ENCODE data around the gene KCNK1.
"Not testable (repeated sequence)": the region's sequence is repeated elsewhere in the genome, so short reads cannot be mapped to it uniquely, and the experiment has no call there.

The KCNK1 gene

GRCh38 chr1:233673261-233673946, 59.5 kb downstream of the KCNK1 start:
- Histone ChIP-seq H3K36me3 (ENCODE audit: insufficient read depth, low read length) (peaks cover 15% of the 10 kb centered on the region; the same call in 1 of the 2 replicates), H3K9ac (ENCODE audit: low read depth, low read length) (no peak overlapping the region), H3K9me3 (ENCODE audit: control insufficient read depth, insufficient read depth, low read length) (peaks cover 11% of the 10 kb centered on the region), H3K4me1 (ENCODE audit: insufficient read depth, low read length) (peaks cover 4% of the 10 kb centered on the region; the same call in 1 of the 2 replicates)

DNA sequence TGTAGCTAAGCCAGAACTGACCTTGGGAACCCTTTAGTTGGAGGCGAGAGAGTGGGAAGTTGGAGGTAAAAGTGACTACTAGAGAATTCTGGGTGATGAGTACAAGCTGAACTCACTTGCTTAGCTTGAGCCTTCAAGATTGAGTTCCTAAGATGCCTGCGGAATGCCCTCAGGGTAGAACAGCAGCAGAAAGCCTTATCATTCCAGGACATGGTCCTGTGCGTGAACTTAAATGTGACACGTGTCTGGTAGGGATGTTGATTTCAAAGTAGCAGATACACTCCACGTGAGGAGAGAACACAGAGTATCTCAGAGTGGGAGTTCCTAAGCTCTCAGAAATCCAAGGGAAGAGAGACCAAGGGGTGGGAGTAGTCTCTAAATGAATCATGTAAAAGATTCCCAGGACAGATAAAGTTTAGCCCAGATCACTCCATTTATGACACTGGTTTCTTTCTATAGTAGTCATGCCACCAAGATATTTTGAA, 60.1 kb downstream of the KCNK1 start:
- H3K36me3 ChIP-seq (ENCODE audit: insufficient read depth, low read length): peaks cover 15% of the 10 kb centered on the region; the same call in 1 of the 2 replicates
- no peak overlapping the region for H3K9ac ChIP-seq (ENCODE audit: low read depth, low read length)
- H3K4me1 ChIP-seq (ENCODE audit: insufficient read depth, low read length): peaks cover 4% of the 10 kb centered on the region; the same call in 1 of the 2 replicates
- peaks cover 11% of the 10 kb centered on the region for H3K9me3 ChIP-seq (ENCODE audit: control insufficient read depth, insufficient read depth, low read length)

DNA sequence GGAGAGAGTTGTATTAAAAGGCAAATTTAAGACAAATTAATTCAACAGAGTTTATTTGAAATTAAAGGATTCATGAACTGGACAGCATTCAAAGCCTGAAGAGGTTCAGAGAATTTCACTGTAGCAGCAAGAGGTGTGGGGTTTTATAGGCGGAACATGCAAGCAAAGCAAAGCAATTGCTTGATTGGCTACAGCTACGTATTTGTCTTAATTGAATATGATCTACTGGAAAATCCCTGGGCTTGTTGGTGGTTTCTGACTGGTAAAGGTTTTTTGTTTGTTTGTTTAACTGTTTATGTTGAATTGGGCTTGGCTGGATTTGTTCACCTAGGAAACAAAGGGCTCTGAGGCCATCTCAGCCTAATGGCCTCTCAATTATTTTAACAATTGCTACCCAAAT, 61.5 kb downstream of the KCNK1 start:
- H3K9me3 ChIP-seq (ENCODE audit: control insufficient read depth, insufficient read depth, low read length): peaks cover 11% of the 10 kb centered on the region
- no peak overlapping the region for H3K9ac ChIP-seq (ENCODE audit: low read depth, low read length)
- peaks cover 4% of the 10 kb centered on the region; the same call in 1 of the 2 replicates for H3K4me1 ChIP-seq (ENCODE audit: insufficient read depth, low read length)
- peaks cover 15% of the 10 kb centered on the region; the same call in 1 of the 2 replicates for H3K36me3 ChIP-seq (ENCODE audit: insufficient read depth, low read length)

- H3K4me1 ChIP-seq (ENCODE audit: insufficient read depth, low read length): peaks cover 4% of the 10 kb centered on the region; the same call in 1 of the 2 replicates
- peaks cover 11% of the 10 kb centered on the region for H3K9me3 ChIP-seq (ENCODE audit: control insufficient read depth, insufficient read depth, low read length)
- no peak overlapping the region for H3K9ac ChIP-seq (ENCODE audit: low read depth, low read length)
- peaks cover 15% of the 10 kb centered on the region; the same call in 1 of the 2 replicates for H3K36me3 ChIP-seq (ENCODE audit: insufficient read depth, low read length)
These were observed 62.0 kb downstream of the KCNK1 start for GRCh38 chr1:233675893-233676292.

GRCh38 chr1:233677690-233678354, 63.9 kb downstream of the KCNK1 start:
- peaks cover 6% of the 10 kb centered on the region; the same call in 1 of the 2 replicates for H3K4me1 ChIP-seq (ENCODE audit: insufficient read depth, low read length)
- peaks cover 15% of the 10 kb centered on the region; the same call in 1 of the 2 replicates for H3K36me3 ChIP-seq (ENCODE audit: insufficient read depth, low read length)
- peaks cover 11% of the 10 kb centered on the region for H3K9me3 ChIP-seq (ENCODE audit: control insufficient read depth, insufficient read depth, low read length)
- no peak overlapping the region for H3K9ac ChIP-seq (ENCODE audit: low read depth, low read length)

DNA sequence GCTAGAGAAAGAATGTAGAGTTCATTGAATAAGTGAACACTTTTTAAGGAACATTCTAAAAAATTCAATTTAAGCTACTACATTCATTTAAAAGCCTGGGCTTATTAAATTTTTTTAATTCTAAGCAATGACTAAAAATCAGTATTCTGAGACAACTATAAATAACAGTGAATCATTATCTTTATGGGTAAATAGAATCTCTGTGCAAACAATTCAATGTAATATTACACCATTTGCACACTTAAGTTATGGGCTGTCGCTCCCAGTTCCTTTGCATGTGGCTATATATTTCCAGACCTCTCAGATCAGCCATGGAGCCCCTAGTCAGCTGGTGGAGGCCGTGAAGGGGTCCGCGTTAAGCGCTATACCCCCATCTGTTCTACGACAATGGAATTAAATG, 65.1 kb downstream of the KCNK1 start:
- Histone ChIP-seq H3K9ac (ENCODE audit: low read depth, low read length) (no peak overlapping the region), H3K4me1 (ENCODE audit: insufficient read depth, low read length) (peaks cover 12% of the 10 kb centered on the region; the same call in 1 of the 2 replicates), H3K36me3 (ENCODE audit: insufficient read depth, low read length) (peaks cover 10% of the 10 kb centered on the region; the same call in 1 of the 2 replicates), H3K9me3 (ENCODE audit: control insufficient read depth, insufficient read depth, low read length) (peaks cover 11% of the 10 kb centered on the region)

DNA sequence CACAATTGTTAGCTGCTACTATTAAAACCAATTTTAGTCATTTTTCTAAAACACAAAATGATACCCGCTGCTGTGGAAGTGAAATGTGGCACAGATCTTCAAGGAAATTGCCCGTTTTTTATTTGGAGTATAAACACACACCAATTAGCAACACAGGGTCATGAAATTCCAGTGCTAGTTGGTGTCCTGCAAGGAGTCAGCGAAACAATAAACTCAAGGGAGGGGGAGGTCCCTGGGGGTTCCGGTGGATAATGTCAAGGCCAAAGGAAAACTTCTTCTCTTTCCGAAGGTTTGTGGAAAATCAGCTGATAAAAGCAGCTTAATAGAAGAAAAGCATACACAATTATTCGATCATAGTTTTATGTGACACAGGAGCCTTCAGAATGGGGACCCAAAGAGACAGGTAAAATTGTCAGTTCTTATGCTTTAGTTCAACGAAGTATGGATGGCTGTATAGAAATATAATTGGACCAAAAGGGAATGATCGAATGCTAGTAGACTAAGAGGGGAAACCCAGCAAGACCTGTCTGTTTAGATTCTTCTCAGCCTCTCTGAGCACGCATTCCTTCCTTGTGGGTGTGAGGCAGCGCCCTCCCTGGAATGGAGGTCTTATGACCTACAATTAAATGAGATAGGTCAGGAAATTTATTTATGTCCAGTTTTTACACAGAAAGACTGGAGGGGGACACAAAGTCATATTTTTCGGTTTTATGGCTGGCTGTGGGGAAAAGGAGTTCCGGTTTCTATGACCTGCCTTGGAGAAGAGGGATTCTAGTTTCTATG, 65.9 kb downstream of the KCNK1 start:
- peaks cover 10% of the 10 kb centered on the region; the same call in 1 of the 2 replicates for H3K36me3 ChIP-seq (ENCODE audit: insufficient read depth, low read length)
- peaks cover 12% of the 10 kb centered on the region; the same call in 1 of the 2 replicates for H3K4me1 ChIP-seq (ENCODE audit: insufficient read depth, low read length)
- H3K9me3 ChIP-seq (ENCODE audit: control insufficient read depth, insufficient read depth, low read length): peaks cover 11% of the 10 kb centered on the region
- no peak overlapping the region for H3K9ac ChIP-seq (ENCODE audit: low read depth, low read length)

GRCh38 chr1:233681285-233681684, 67.4 kb downstream of the KCNK1 start:
- peaks cover 5% of the 10 kb centered on the region for H3K9me3 ChIP-seq (ENCODE audit: control insufficient read depth, insufficient read depth, low read length)
- peaks cover 10% of the 10 kb centered on the region; the same call in 1 of the 2 replicates for H3K36me3 ChIP-seq (ENCODE audit: insufficient read depth, low read length)
- H3K4me1 ChIP-seq (ENCODE audit: insufficient read depth, low read length): peaks cover 12% of the 10 kb centered on the region; the same call in 1 of the 2 replicates
- H3K9ac ChIP-seq (ENCODE audit: low read depth, low read length): no peak overlapping the region

GRCh38 chr1:233686653-233687052, 72.7 kb downstream of the KCNK1 start:
- peaks cover 23% of the 10 kb centered on the region; the same call in 1 of the 2 replicates for H3K4me1 ChIP-seq (ENCODE audit: insufficient read depth, low read length)
- H3K36me3 ChIP-seq (ENCODE audit: insufficient read depth, low read length); H3K9ac ChIP-seq (ENCODE audit: low read depth, low read length); H3K9me3 ChIP-seq (ENCODE audit: control insufficient read depth, insufficient read depth, low read length): not testable (repeated sequence)

GRCh38 chr1:233689017-233689747, 75.3 kb downstream of the KCNK1 start:
- peaks cover 15% of the 10 kb centered on the region; the same call in 1 of the 2 replicates for H3K4me1 ChIP-seq (ENCODE audit: insufficient read depth, low read length)
- H3K36me3 ChIP-seq (ENCODE audit: insufficient read depth, low read length): no peaks in the 10 kb centered on the region
- no peak overlapping the region for H3K9ac ChIP-seq (ENCODE audit: low read depth, low read length)
- no peaks in the 10 kb centered on the region for H3K9me3 ChIP-seq (ENCODE audit: control insufficient read depth, insufficient read depth, low read length)

- Histone ChIP-seq H3K36me3 (ENCODE audit: insufficient read depth, low read length) (no peaks in the 10 kb centered on the region), H3K9ac (ENCODE audit: low read depth, low read length) (no peak overlapping the region), H3K9me3 (ENCODE audit: control insufficient read depth, insufficient read depth, low read length) (no peaks in the 10 kb centered on the region; the same call in 1 of the 2 replicates)
These were observed 75.9 kb downstream of the KCNK1 start for GRCh38 chr1:233689748-233690254.

DNA sequence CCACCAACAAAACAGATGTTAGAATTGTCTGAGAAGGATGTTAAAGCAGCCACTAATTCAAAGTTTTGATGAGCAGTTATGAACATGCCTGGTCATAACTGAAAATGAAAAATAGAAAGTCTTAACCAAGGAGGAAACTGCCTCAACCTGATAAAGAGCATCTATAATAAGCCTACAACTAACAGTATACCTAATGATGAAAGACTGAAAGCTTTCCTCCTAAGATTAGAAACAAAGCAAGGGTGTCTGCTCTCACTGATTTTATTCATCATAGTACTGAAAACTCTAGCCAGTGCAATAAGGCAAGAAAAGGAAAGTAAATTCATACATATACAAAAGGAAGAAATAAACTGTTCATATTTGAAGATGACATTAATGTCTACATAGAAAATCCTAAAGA, 82.0 kb downstream of the KCNK1 start:
- H3K9me3 ChIP-seq (ENCODE audit: control insufficient read depth, insufficient read depth, low read length): no peaks in the 10 kb centered on the region; the same call in 1 of the 2 replicates

More at GRCh38 chr1:233689748-233690254, 75.9 kb downstream of the KCNK1 start:
- peaks cover 15% of the 10 kb centered on the region; the same call in 1 of the 2 replicates for H3K4me1 ChIP-seq (ENCODE audit: insufficient read depth, low read length)

DNA sequence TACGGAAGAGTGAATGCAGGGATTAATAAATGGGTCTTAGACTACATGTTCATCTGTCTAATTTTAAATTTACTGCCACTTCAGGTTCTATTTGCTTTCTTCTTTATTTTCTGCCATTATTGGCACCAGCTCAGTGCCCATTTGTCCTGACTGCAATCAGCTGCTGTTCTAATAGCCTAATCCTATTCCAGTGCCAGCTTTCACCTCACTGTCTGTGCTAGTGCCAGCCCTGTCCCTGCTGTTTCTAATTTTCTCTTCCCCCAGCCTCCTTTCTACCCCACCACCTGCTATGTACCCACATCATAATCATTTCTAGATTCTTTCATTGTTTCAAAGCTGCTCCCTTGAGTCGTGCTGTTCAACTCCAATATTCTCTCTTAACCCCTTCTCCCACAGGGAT, 86.4 kb downstream of the KCNK1 start:
- Histone ChIP-seq H3K9ac (ENCODE audit: low read depth, low read length) (no peak overlapping the region), H3K9me3 (ENCODE audit: control insufficient read depth, insufficient read depth, low read length) (no peaks in the 10 kb centered on the region), H3K4me1 (ENCODE audit: insufficient read depth, low read length) (peaks cover 4% of the 10 kb centered on the region), H3K36me3 (ENCODE audit: insufficient read depth, low read length) (no peaks in the 10 kb centered on the region; the same call in 1 of the 2 replicates)

More for the DNA sequence above, 82.0 kb downstream of the KCNK1 start:
- H3K4me1 ChIP-seq (ENCODE audit: insufficient read depth, low read length): no peaks in the 10 kb centered on the region
- no peaks in the 10 kb centered on the region; the same call in 1 of the 2 replicates for H3K36me3 ChIP-seq (ENCODE audit: insufficient read depth, low read length)
- H3K9ac ChIP-seq (ENCODE audit: low read depth, low read length): no peak overlapping the region

Measured in ES-I3 (cell line).